CD4-positive, CD25-positive, alpha-beta regulatory T cell (primary cell): ENCODE data around the gene PAMR1. TPM values are rescaled to one million over a fixed set of nuclear protein-coding genes. Genes with fewer than 3 reads are reported as not detected.
A peak's percentile ranks its signal among the peaks of the same experiment; 100 is the strongest.

Experiments
- ATAC-seq, 2 donors: fragments of 150-1000 bp; cut with Tn5 transposase; one replicate each; pipeline ENCODE4 v1.10.0; 2021; ENCODE audit warnings: low read depth in 2 of 2, moderate number of reproducible peaks in 2 of 2, moderate library complexity in 1 of 2
- DNase-seq, 3 donors: peaks; one replicate each; pipeline versions ENCODE4 v3.0.0 to v3.0.0-alpha.2; 2012 to 2022; ENCODE audit warnings: mixed read lengths in 1 of 3
- H3K27ac ChIP-seq: one replicate; pipeline ENCODE4 v1.7.0; 2013; ENCODE audit warnings: mild to moderate bottlenecking, low read length; ENCODE audit not compliant: insufficient read depth, poor library complexity, severe bottlenecking
- H3K27me3 ChIP-seq: one replicate; pipeline ENCODE4 v1.7.0; 2013; ENCODE audit warnings: low read length; ENCODE audit not compliant: control insufficient read depth, insufficient read depth
- H3K36me3 ChIP-seq: one replicate; pipeline ENCODE4 v1.7.0; 2013; ENCODE audit warnings: mild to moderate bottlenecking, low read length, moderate library complexity; ENCODE audit not compliant: control insufficient read depth, insufficient read depth
- H3K4me1 ChIP-seq: 2 replicates; pipeline ENCODE4 v1.7.0; 2013; ENCODE audit warnings: mild to moderate bottlenecking, low read length; ENCODE audit not compliant: insufficient read depth, control insufficient read depth, poor library complexity, severe bottlenecking
- H3K4me3 ChIP-seq: one replicate; pipeline ENCODE4 v1.7.0; 2013; ENCODE audit warnings: low read depth, mild to moderate bottlenecking, low read length, moderate library complexity
- H3K9me3 ChIP-seq, 2 experiments: 1 replicate in 1 of 2; 2 replicates in 1 of 2; pipeline ENCODE4 v1.7.0; 2013; ENCODE audit warnings: low read length in 2 of 2, mild to moderate bottlenecking in 1 of 2, moderate library complexity in 1 of 2; ENCODE audit not compliant: control insufficient read depth in 2 of 2
- H3K27ac Mint-ChIP-seq, 3 donors: one replicate each; pipeline ENCODE4 v1.8.0; 2020 to 2022; ENCODE audit warnings: mild to moderate bottlenecking in 3 of 3, mixed read lengths in 3 of 3, moderate library complexity in 2 of 3
- H3K27me3 Mint-ChIP-seq: one replicate; pipeline ENCODE4 v1.8.0; 2022; ENCODE audit warnings: mild to moderate bottlenecking, mixed read lengths
- H3K36me3 Mint-ChIP-seq: one replicate; pipeline ENCODE4 v1.8.0; 2020; ENCODE audit warnings: mixed read lengths
- H3K4me1 Mint-ChIP-seq, 4 donors: one replicate each; pipeline ENCODE4 v1.8.0; 2020 to 2022; ENCODE audit warnings: mixed read lengths in 4 of 4, mild to moderate bottlenecking in 1 of 4
- H3K4me3 Mint-ChIP-seq, 4 donors: one replicate each; pipeline ENCODE4 v1.8.0; 2020 to 2022; ENCODE audit warnings: mild to moderate bottlenecking in 4 of 4, mixed read lengths in 4 of 4, moderate library complexity in 3 of 4
- H3K9me3 Mint-ChIP-seq, 7 donors: one replicate each; pipeline ENCODE4 v1.8.0; 2020 to 2022; ENCODE audit warnings: mixed read lengths in 7 of 7, mild to moderate bottlenecking in 3 of 7, moderate library complexity in 2 of 7
- polyA plus RNA-seq, 4 donors: library from polyadenylated mRNA; unstranded; fragments of 300-500 nt; fragmentation: Illumina TruSeq; gene quantifications; one replicate each; pipeline ENCODE4 v1.2.3, GENCODE V29; 2021
- total RNA-seq: library from RNA; stranded (reverse); gene quantifications from one replicate; pipeline ENCODE4 v1.2.3, GENCODE V29; 2022

Gene PAMR1
- total and polyA plus RNA-seq, 5 donors from 2014 or later = not detected

- Mint-ChIP-seq H3K4me3 (no peak overlapping the region), H3K9me3 (peaks cover 0 to 2% (median 0%) of the 10 kb centered on the region in 7 donors), H3K36me3 (no peaks in the 10 kb centered on the region), H3K4me1 (peaks cover 16 to 29% (median 20%) of the 10 kb centered on the region in 4 donors), H3K27me3 (peaks cover 10% of the 10 kb centered on the region), H3K27ac (no peak overlapping the region)
- Histone ChIP-seq H3K4me3 (no peak overlapping the region), H3K27ac (no peak overlapping the region), H3K9me3 (no peaks in the 10 kb centered on the region), H3K36me3 (no peaks in the 10 kb centered on the region), H3K4me1 (peaks cover 14% of the 10 kb centered on the region), H3K27me3 (peaks cover 5% of the 10 kb centered on the region)
- ATAC-seq = no peak
- no peak for DNase-seq
Observed at GRCh38 chr11:35393098-35393497, 132.3 kb downstream of the PAMR1 start.

GRCh38 chr11:35391922-35392688 is 133.3 kb downstream of the PAMR1 start:
- peaks cover 0 to 2% (median 0%) of the 10 kb centered on the region in 7 donors for H3K9me3 Mint-ChIP-seq
- peaks cover 4% of the 10 kb centered on the region for H3K27me3 Mint-ChIP-seq
- H3K27ac ChIP-seq = no peak overlapping the region
- peak; percentile 66 to 76 for ATAC-seq
- DNase-seq = peak; percentile 70 to 80 (median 75)
- no peaks in the 10 kb centered on the region for H3K36me3 Mint-ChIP-seq
- peaks cover 14% of the 10 kb centered on the region for H3K4me1 ChIP-seq
- H3K4me3 ChIP-seq = peak overlapping the region; percentile 62
- H3K27me3 ChIP-seq = no peaks in the 10 kb centered on the region
- peak overlapping the region in 2 of 4 donors; percentile 39 to 65 for H3K4me3 Mint-ChIP-seq
- H3K36me3 ChIP-seq = no peaks in the 10 kb centered on the region
- H3K27ac Mint-ChIP-seq = peak overlapping the region in 1 of 3 donors; percentile 38
- H3K9me3 ChIP-seq = no peaks in the 10 kb centered on the region
- H3K4me1 Mint-ChIP-seq = peaks cover 18 to 29% (median 23%) of the 10 kb centered on the region in 4 donors

- no peaks in the 10 kb centered on the region for H3K27me3 ChIP-seq
- H3K4me3 ChIP-seq = no peak overlapping the region
- no peak overlapping the region for H3K27ac ChIP-seq
- no peaks in the 10 kb centered on the region for H3K36me3 ChIP-seq
- peak; percentile 52 to 58 for ATAC-seq
- H3K4me1 ChIP-seq = peaks cover 14% of the 10 kb centered on the region
- peaks cover 4% of the 10 kb centered on the region for H3K27me3 Mint-ChIP-seq
- no peaks in the 10 kb centered on the region for H3K36me3 Mint-ChIP-seq
- H3K9me3 ChIP-seq = no peaks in the 10 kb centered on the region
- peak overlapping the region; percentile 36 to 82 (median 63) for H3K27ac Mint-ChIP-seq
- peak in 1 of 3 donors; percentile 58 for DNase-seq
- H3K4me3 Mint-ChIP-seq = peak overlapping the region in 2 of 4 donors; percentile 36 to 54
- no peaks in the 10 kb centered on the region for H3K9me3 Mint-ChIP-seq
- peaks cover 18 to 32% (median 23%) of the 10 kb centered on the region in 4 donors for H3K4me1 Mint-ChIP-seq
Observed at GRCh38 chr11:35390737-35391682, 134.4 kb downstream of the PAMR1 start.

- Mint-ChIP-seq H3K4me3 (peak overlapping the region in 1 of 4 donors; percentile 26), H3K36me3 (no peaks in the 10 kb centered on the region), H3K4me1 (peaks cover 14 to 28% (median 23%) of the 10 kb centered on the region in 4 donors), H3K27ac (peak overlapping the region in 2 of 3 donors; percentile 56 to 82), H3K27me3 (peaks cover 4% of the 10 kb centered on the region), H3K9me3 (no peaks in the 10 kb centered on the region)
- Histone ChIP-seq H3K27me3 (no peaks in the 10 kb centered on the region), H3K36me3 (no peaks in the 10 kb centered on the region), H3K27ac (no peak overlapping the region), H3K9me3 (no peaks in the 10 kb centered on the region), H3K4me1 (peaks cover 14% of the 10 kb centered on the region), H3K4me3 (no peak overlapping the region)
- ATAC-seq (no peak), DNase-seq (peak in 1 of 3 donors; percentile 28)
Observed at GRCh38 chr11:35389897-35390465, 135.4 kb downstream of the PAMR1 start.

- Mint-ChIP-seq H3K27ac (peak overlapping the region in 2 of 3 donors; percentile 23 to 82), H3K9me3 (no peaks in the 10 kb centered on the region), H3K27me3 (no peaks in the 10 kb centered on the region), H3K4me3 (no peak overlapping the region), H3K4me1 (peaks cover 14 to 25% (median 23%) of the 10 kb centered on the region in 4 donors), H3K36me3 (no peaks in the 10 kb centered on the region)
- Histone ChIP-seq H3K27ac (no peak overlapping the region), H3K36me3 (no peaks in the 10 kb centered on the region), H3K4me3 (no peak overlapping the region), H3K27me3 (no peaks in the 10 kb centered on the region), H3K4me1 (peaks cover 14% of the 10 kb centered on the region), H3K9me3 (no peaks in the 10 kb centered on the region)
- DNase-seq (no peak), ATAC-seq (no peak)
Observed at GRCh38 chr11:35389112-35389511, 136.3 kb downstream of the PAMR1 start.

GRCh38 chr11:35388061-35388460 is 137.4 kb downstream of the PAMR1 start:
- Mint-ChIP-seq H3K9me3 (no peaks in the 10 kb centered on the region), H3K27me3 (no peaks in the 10 kb centered on the region), H3K27ac (peak overlapping the region in 1 of 3 donors; percentile 12), H3K36me3 (no peaks in the 10 kb centered on the region), H3K4me1 (peaks cover 14 to 25% (median 23%) of the 10 kb centered on the region in 4 donors), H3K4me3 (no peak overlapping the region)
- Histone ChIP-seq H3K27me3 (no peaks in the 10 kb centered on the region), H3K4me3 (no peak overlapping the region), H3K4me1 (peaks cover 14% of the 10 kb centered on the region), H3K27ac (no peak overlapping the region), H3K9me3 (no peaks in the 10 kb centered on the region), H3K36me3 (no peaks in the 10 kb centered on the region)
- DNase-seq (no peak), ATAC-seq (no peak)
